GM18505 (cell line): ENCODE measurements around the gene OR5C1.
A peak's percentile ranks its signal among the peaks of the same experiment; 100 is the strongest.
"Not testable (repeated sequence)": the region's sequence is repeated elsewhere in the genome, so short reads cannot be mapped to it uniquely, and the experiment has no call there.

Experiments used
- ATAC-seq: cut with Tn5 transposase; IDR thresholded peaks from one replicate; pipeline ENCODE4 v1.9.1; 2021; ENCODE audit not compliant: unreplicated experiment
- POLR2A ChIP-seq: IDR thresholded peaks from 4 replicates; pipeline ENCODE4 v1.6.1; 2011; ENCODE audit warnings: borderline replicate concordance; ENCODE audit not compliant: insufficient read depth, insufficient read length; ENCODE audit errors: extremely low read depth

Gene OR5C1

DNA sequence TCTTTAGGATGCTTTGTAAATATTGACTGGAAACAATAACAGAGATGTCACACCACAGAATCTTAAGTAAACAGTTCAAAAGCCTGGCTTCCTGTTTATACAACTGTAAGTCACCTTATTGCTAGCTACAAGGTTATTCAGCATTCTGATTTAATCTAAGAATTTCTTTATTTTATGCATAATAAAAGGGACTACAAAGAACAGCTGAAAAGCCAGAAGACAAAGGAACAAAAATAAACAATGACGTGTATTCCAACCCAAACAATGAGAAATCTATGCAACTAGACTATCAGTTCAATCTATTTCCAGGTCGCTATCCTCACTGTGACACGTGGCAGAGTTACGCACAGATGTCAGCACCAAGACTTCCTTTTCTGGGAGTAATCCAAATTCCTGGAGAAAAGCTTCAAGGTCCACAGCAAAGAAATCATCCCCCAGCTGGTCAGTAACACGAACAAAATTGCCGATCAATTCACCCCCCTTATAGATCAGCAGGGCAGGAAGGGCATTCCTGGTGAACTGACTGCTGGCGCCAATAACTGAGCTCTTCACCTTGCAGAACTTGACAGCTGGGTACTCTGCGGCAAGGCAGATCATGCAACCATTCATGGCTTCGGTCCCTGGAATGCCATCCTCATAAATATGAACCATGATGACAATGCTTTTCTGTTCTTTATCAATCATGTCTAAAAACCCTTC is 31.2 kb downstream of the OR5C1 start:
- no peak for ATAC-seq

DNA sequence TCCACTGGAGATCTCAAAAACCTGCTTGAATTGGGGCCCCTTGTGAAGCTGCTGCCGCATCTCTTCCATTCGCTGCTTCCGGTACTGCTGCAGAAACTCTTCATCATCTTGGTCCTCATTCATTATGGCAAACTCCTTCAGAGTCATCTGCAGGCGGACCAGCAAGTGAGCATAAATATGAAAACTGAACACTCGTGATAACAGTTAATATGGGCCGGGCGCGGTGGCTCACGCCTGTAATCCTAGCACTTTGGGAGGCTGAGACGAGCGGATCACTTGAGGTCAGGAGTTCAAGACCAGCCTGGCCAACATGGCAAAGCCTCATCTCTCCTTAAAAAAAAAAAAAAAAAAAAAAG is 31.7 kb downstream of the OR5C1 start:
- no peak for TF ChIP-seq POLR2A
- ATAC-seq = no peak

More for the DNA sequence above, 31.2 kb downstream of the OR5C1 start:
- TF ChIP-seq POLR2A = no peak

DNA sequence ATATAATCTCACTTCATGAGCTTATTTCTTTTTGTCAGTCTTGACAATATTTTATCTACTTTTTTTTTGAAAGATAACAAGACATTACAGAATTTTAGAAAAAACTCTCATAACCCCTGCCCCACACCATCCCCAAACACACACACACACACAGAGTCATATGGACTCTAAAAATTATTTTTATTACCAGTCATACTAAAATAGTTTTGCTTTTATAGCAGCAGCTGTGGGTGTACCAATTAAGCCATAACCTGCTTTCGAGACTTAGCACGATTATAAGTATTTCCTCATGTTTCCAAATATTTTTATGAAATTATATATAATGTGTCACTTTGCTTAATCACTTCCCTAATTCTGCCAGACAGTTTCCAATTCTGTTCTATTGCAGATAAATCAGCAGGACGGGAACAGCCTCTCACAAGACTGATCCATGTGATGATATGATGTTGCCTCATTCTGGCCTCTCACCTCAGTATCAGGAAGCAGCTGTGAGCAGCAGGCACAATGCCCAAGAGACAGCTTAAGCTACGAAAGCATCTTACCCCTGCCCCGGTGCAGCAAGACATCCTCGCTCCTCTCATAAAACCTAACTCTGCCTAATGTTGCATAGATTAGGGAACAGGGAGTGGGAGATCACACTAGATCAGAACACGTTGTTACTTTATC is 32.7 kb downstream of the OR5C1 start:
- no peak for TF ChIP-seq POLR2A
- ATAC-seq = no peak

DNA sequence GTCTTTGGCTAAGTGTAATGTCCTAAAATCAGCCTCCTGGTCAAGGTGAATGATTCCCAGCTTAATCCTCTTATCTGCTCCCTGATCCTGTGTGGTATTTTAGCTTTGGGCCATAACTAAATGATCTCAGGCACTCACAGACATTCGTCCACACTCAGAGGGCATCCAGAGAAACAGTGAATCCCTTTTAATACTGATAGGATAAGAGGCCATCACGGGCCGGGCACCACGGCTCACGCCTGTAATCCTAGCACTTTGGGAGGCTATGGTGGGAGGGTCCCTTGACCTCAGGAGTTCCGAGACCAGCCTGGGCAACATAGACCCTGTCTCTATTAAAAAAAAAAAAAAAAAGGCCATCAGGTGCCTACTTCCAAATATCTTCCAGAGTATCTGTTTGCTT is 33.3 kb downstream of the OR5C1 start:
- ATAC-seq = no peak
- TF ChIP-seq POLR2A = no peak

DNA sequence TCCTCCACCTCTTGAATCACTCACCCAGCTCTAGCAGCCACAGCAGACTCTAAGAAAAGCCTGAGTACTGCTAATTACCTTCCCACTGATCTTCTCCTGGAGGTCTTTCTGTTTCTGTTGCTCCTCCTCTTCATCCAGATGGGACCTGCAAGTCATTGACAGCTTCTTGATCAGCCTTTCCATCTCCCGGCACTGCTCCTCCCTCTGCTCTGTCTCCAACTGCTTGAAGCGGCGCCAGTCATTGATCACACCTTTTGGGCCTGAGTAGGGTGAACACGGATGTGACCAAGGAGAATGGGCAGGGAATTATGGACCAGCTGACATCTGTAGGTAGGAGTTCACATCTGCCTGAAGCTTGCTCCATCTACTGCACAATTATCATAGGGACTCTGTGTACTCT is 34.2 kb downstream of the OR5C1 start:
- TF ChIP-seq POLR2A = no peak
- no peak for ATAC-seq

DNA sequence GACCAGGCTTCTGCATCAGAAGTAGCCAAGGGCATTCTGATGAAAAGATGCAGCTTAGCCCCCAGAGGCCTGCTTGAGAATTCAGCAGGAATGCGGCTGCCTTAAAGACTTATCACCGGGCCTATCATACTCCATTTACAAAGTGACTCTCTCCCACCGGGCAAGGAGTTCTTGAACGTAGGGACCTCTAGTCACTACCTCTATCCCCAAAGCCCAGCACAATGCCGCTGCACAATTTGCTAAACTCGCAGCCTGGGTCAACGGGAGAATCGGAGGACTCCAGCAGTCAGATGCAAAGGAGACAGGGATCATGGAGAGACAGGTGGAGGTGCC is 39.0 kb downstream of the OR5C1 start:
- ATAC-seq = peak; percentile 18
- TF ChIP-seq POLR2A = no peak

DNA sequence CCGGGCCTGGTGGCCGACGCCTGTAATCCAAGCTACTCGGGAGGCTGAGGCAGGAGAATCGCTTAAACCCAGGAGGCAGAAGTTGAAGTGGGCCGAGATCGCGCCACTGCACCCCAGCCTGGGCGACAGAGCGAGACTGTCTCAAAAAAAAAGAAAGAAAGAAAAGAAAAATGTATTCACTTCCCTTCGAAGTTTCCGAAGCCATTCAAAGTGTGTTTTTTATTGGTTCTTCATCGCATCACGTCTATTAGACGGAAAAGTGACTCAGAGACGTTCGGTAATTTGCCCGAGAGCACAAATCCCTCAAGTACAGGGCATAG is 40.2 kb downstream of the OR5C1 start:
- not testable (repeated sequence) for ATAC-seq

DNA sequence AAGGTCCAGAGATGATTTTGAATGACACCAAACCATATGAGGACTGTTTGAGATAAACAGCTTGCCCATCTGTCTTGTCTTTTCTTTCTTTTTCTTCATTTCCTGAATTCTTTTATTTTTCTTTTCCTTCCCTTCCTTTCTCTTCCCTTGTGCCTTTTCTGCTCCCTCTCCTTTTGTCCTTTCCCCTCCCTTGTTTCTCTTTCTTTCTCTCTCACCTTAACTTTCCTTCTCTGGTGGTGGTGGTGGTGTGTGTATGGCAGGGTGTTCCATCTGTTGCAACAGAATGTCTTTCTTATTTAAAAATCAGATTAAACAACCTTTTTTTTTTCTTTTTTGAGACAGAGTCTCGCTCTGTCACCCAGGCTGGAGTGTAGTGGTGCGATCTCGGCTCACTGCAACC is 43.5 kb downstream of the OR5C1 start:
- no peak for TF ChIP-seq POLR2A

DNA sequence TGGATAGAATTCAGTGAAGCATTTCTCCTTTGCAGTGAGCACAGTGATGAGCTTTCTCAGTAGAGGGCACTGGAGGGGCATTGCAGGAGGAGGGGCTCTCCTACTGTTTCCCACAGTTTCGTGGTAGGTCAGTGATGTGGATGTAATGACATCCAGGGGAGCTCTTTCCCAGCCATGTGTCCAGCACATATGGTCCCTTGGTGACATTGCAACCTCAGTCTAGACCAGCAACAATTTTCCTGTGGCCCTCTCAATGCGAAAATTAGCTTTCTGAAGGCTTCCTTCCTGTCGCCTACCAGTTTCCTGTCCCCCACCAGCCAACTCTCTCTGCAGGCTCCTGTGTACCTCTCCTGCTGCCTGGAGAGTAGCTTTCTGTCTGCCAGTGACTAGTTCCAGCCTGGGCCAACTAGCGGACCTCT is 46.6 kb downstream of the OR5C1 start:
- no peak for TF ChIP-seq POLR2A
- no peak for ATAC-seq

More for the DNA sequence above, 43.5 kb downstream of the OR5C1 start:
- ATAC-seq = no peak

DNA sequence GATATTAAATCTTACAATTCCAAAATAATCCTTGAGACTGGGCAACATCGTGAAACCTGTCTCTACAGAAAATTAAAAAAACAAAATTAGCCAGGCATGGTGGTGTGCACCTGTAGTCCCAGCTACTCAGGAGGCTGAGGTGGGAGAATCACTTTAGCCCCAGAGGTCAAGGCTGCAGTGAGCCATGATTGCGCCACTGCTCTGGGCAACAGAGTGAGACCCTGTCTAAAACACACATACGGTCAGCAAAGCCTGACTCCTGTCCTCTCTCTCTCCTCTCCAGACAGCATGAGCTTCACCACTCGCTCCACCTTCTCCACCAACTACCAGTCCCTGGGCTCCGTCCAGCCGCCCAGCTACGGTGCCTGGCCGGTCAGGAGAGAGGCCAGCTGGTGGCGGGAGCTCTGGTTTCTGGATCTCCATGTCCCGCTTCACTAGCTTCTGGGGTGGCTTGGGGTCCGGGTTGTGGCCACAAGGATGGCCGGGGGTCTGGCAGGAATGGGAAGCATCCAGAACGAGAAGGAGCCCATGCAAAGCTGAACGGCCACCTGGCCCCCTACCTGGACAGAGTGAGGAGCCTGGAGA is 48.6 kb downstream of the OR5C1 start:
- ATAC-seq = no peak
- no peak for TF ChIP-seq POLR2A

DNA sequence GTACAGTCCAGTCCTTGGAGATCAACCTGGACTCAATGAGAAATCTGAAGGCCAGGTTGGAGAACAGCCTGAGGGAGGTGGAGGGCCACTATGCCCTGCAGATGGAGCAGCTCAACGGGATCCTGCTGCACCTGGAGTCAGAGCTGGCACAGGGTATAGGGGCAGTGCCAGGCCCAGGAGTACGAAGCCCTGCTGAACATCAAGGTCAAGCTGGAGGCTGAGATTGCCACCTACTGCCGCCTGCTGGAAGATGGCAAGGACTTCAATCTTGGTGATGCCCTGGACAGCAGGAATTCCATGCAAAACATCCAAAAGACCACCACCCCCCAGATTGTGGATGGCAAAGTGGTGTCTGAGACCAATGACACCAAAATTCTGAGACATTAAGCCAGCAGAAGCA is 49.7 kb downstream of the OR5C1 start:
- not testable (repeated sequence) for ATAC-seq
